H9 (cell line): ENCODE results near the gene SYNGR1. TPM values are rescaled to one million over a fixed set of nuclear protein-coding genes. Genes with fewer than 3 reads are reported as not detected.

Source experiments
- DNase-seq: peaks from one replicate; pipeline ENCODE4 v3.0.0-alpha.2; 2017
- H2AFZ ChIP-seq: one replicate; pipeline ENCODE4 v1.6.1; 2013; ENCODE audit warnings: mild to moderate bottlenecking, low read length, control low read depth, moderate library complexity
- H2AK5ac ChIP-seq: 2 replicates; pipeline ENCODE4 v1.6.1; 2013; ENCODE audit warnings: low read length, control low read depth, mixed read lengths; ENCODE audit not compliant: insufficient read length
- H2BK120ac ChIP-seq: one replicate; pipeline ENCODE4 v1.6.1; 2013; ENCODE audit warnings: low read depth, mild to moderate bottlenecking, low read length, control low read depth, inconsistent platforms; ENCODE audit not compliant: poor library complexity, severe bottlenecking
- H2BK12ac ChIP-seq: 2 replicates; pipeline ENCODE4 v1.6.1; 2013; ENCODE audit warnings: low read length, control low read depth, mixed read lengths, low read depth; ENCODE audit not compliant: insufficient read length
- H2BK15ac ChIP-seq: 2 replicates; pipeline ENCODE4 v1.6.1; 2013; ENCODE audit warnings: low read depth, low read length, control low read depth
- H2BK20ac ChIP-seq: one replicate; pipeline ENCODE4 v1.6.1; 2013; ENCODE audit warnings: low read depth, mild to moderate bottlenecking, low read length, control low read depth, inconsistent platforms; ENCODE audit not compliant: poor library complexity, severe bottlenecking
- H2BK5ac ChIP-seq: 2 replicates; pipeline ENCODE4 v1.6.1; 2013; ENCODE audit warnings: low read length, control low read depth, mixed read lengths; ENCODE audit not compliant: insufficient read length
- H3K14ac ChIP-seq: 2 replicates; pipeline ENCODE4 v1.6.1; 2013; ENCODE audit warnings: low read length, control low read depth; ENCODE audit not compliant: insufficient read depth
- H3K18ac ChIP-seq: 2 replicates; pipeline ENCODE4 v1.6.1; 2013; ENCODE audit warnings: low read depth, mild to moderate bottlenecking, mixed read lengths, low read length, control low read depth; ENCODE audit not compliant: insufficient read length
- H3K23ac ChIP-seq: 2 replicates; pipeline ENCODE4 v1.6.1; 2013; ENCODE audit warnings: low read length, control low read depth, mixed read lengths, low read depth; ENCODE audit not compliant: insufficient read length
- H3K23me2 ChIP-seq: 2 replicates; pipeline ENCODE4 v1.6.1; 2013; ENCODE audit warnings: low read depth, mild to moderate bottlenecking, mixed read lengths, low read length, control low read depth; ENCODE audit not compliant: insufficient read length, poor library complexity, severe bottlenecking
- H3K27ac ChIP-seq: 2 replicates; pipeline ENCODE4 v1.5.1; 2013; ENCODE audit warnings: low read length, control low read depth, mixed read lengths, low read depth; ENCODE audit not compliant: insufficient read length
- H3K27me3 ChIP-seq: 2 replicates; pipeline ENCODE4 v1.6.1; 2013; ENCODE audit warnings: low read length, control low read depth, inconsistent platforms; ENCODE audit not compliant: insufficient read depth
- H3K4ac ChIP-seq: 2 replicates; pipeline ENCODE4 v1.6.1; 2013; ENCODE audit warnings: low read depth, mild to moderate bottlenecking, control low read depth, inconsistent platforms, low read length, moderate library complexity
- H3K4me1 ChIP-seq: 2 replicates; pipeline ENCODE4 v1.6.1; 2013; ENCODE audit warnings: low read length, control low read depth, inconsistent platforms; ENCODE audit not compliant: insufficient read depth
- H3K4me2 ChIP-seq: 2 replicates; pipeline ENCODE4 v1.6.1; 2013; ENCODE audit warnings: low read length, control low read depth, mixed read lengths; ENCODE audit not compliant: insufficient read length, insufficient read depth
- H3K56ac ChIP-seq: 2 replicates; pipeline ENCODE4 v1.6.1; 2013; ENCODE audit warnings: low read depth, mild to moderate bottlenecking, mixed read lengths, low read length, control low read depth; ENCODE audit not compliant: insufficient read length
- H3K79me1 ChIP-seq: 2 replicates; pipeline ENCODE4 v1.6.1; 2013; ENCODE audit warnings: low read depth, mild to moderate bottlenecking, moderate library complexity, low read length, control low read depth, inconsistent platforms; ENCODE audit not compliant: insufficient read depth, poor library complexity, severe bottlenecking
- H3K79me2 ChIP-seq: 2 replicates; pipeline ENCODE4 v1.6.1; 2013; ENCODE audit warnings: low read length, control low read depth, inconsistent platforms; ENCODE audit not compliant: insufficient read depth
- H3K9ac ChIP-seq: 2 replicates; pipeline ENCODE4 v1.6.1; 2013; ENCODE audit warnings: low read length, control low read depth, mixed read lengths; ENCODE audit not compliant: insufficient read length; ENCODE audit errors: extremely low read depth
- H3K9me3 ChIP-seq: one replicate; pipeline ENCODE4 v1.6.1; 2013; ENCODE audit warnings: low read depth, low read length, inconsistent platforms; ENCODE audit not compliant: control insufficient read depth
- H3T11ph ChIP-seq: one replicate; pipeline ENCODE4 v1.6.1; 2013; ENCODE audit warnings: mild to moderate bottlenecking, low read length, control low read depth, inconsistent platforms
- H4K20me1 ChIP-seq: one replicate; pipeline ENCODE4 v1.6.1; 2013; ENCODE audit not compliant: control insufficient read depth, insufficient read length, insufficient read depth
- H4K5ac ChIP-seq: 2 replicates; pipeline ENCODE4 v1.6.1; 2013; ENCODE audit warnings: low read depth, mild to moderate bottlenecking, mixed read lengths, low read length, control low read depth; ENCODE audit not compliant: insufficient read length
- H4K8ac ChIP-seq: replicated peaks from 2 replicates; pipeline ENCODE4 v1.6.1; 2013; ENCODE audit warnings: low read length, control low read depth, mixed read lengths, low read depth; ENCODE audit not compliant: insufficient read length
- H4K91ac ChIP-seq: 2 replicates; pipeline ENCODE4 v1.6.1; 2013; ENCODE audit warnings: low read depth, mild to moderate bottlenecking, moderate library complexity, mixed read lengths, low read length, control low read depth; ENCODE audit not compliant: insufficient read length
- H3K27ac Mint-ChIP-seq, 3 experiments: 2 replicates in 2 of 3; 3 replicates in 1 of 3; pipeline ENCODE4 v1.8.0; 2020 to 2021; ENCODE audit warnings: mixed read lengths in 3 of 3, mild to moderate bottlenecking in 1 of 3, moderate library complexity in 1 of 3
- H3K27me3 Mint-ChIP-seq: 2 replicates; pipeline ENCODE4 v1.8.0; 2021; ENCODE audit warnings: low read depth, mild to moderate bottlenecking, moderate library complexity, mixed read lengths
- H3K36me3 Mint-ChIP-seq, 3 experiments: 2 replicates in 2 of 3; 3 replicates in 1 of 3; pipeline ENCODE4 v1.8.0; 2020 to 2021; ENCODE audit warnings: low read depth in 3 of 3, mixed read lengths in 3 of 3; ENCODE audit not compliant: insufficient read depth in 1 of 3
- H3K4me1 Mint-ChIP-seq, 2 experiments: 2 replicates each; pipeline ENCODE4 v1.8.0; 2020; ENCODE audit warnings: mixed read lengths in 2 of 2
- H3K4me3 Mint-ChIP-seq, 2 experiments: 2 replicates in 1 of 2; 3 replicates in 1 of 2; pipeline ENCODE4 v1.8.0; 2020 to 2021; ENCODE audit warnings: mild to moderate bottlenecking in 2 of 2, mixed read lengths in 2 of 2, moderate library complexity in 1 of 2
- H3K9me3 Mint-ChIP-seq, 2 experiments: 2 replicates in 1 of 2; 3 replicates in 1 of 2; pipeline ENCODE4 v1.8.0; 2020; ENCODE audit warnings: mild to moderate bottlenecking in 2 of 2, mixed read lengths in 2 of 2, moderate library complexity in 1 of 2
- CTCF ChIP-seq: fragments of 200-600 bp; sonication (generic); conservative IDR thresholded peaks from 3 replicates; pipeline ENCODE4 v1.8.0; 2021; ENCODE audit warnings: antibody characterized with exemption, mild to moderate bottlenecking
- WGBS: extraction: QIAGEN DNeasy Blood & Tissue Kit; methylation state at CpG from one replicate; pipeline ENCODE4 v1.1.7; 2013; ENCODE audit warnings: missing lambda C conversion rate, low lambda C conversion rate, mixed read lengths; ENCODE audit not compliant: insufficient read length; ENCODE audit errors: extremely low coverage; 5-methylcytosine and 5-hydroxymethylcytosine counted together
- total RNA-seq: library from RNA; stranded (reverse); gene quantifications from 2 replicates; pipeline ENCODE4 v1.2.1, GENCODE V29; 2021

The SYNGR1 gene
- total RNA-seq, 1 experiment from 2014 or later = 13.2 TPM

GRCh38 chr22:39317775-39318506 lies 31.9 kb upstream of the SYNGR1 start:
- Histone ChIP-seq H2BK15ac (no peak overlapping the region), H2BK12ac (no peak overlapping the region), H3K4me2 (peak overlapping the region; percentile 96), H2AFZ (no peak overlapping the region), H2AK5ac (no peak overlapping the region), H4K91ac (no peak overlapping the region), H3K23ac (no peak overlapping the region), H3K23me2 (peaks cover 6% of the 10 kb centered on the region), H3K79me2 (peaks cover 21% of the 10 kb centered on the region), H3K9me3 (no peaks in the 10 kb centered on the region), H4K8ac (no peak overlapping the region), H4K5ac (no peak overlapping the region), H3T11ph (no peak overlapping the region), H3K9ac (peak overlapping the region; percentile 97), H3K27ac (peak overlapping the region; percentile 62), H3K79me1 (peaks cover 4% of the 10 kb centered on the region), H3K56ac (no peak overlapping the region), H3K14ac (no peak overlapping the region), H3K4ac (no peak overlapping the region), H2BK20ac (no peak overlapping the region), H3K27me3 (no peaks in the 10 kb centered on the region), H2BK120ac (no peak overlapping the region), H2BK5ac (no peak overlapping the region), H3K18ac (no peak overlapping the region), H4K20me1 (peaks cover 8% of the 10 kb centered on the region), H3K4me1 (no peaks in the 10 kb centered on the region)
- Mint-ChIP-seq H3K4me1 (peaks cover 42 to 48% of the 10 kb centered on the region in 2 experiments), H3K4me3 (peak overlapping the region; percentile 99 to 100), H3K9me3 (no peaks in the 10 kb centered on the region; a peak in 2 of 5 replicates), H3K27ac (peak overlapping the region; percentile 100), H3K27me3 (peaks cover 10% of the 10 kb centered on the region), H3K36me3 (peaks cover 64 to 66% (median 66%) of the 10 kb centered on the region in 3 experiments)
- WGBS = no CpG with 5 or more reads among the region's 9 CpGs
- no peak for DNase-seq
- TF ChIP-seq CTCF = no peak
